H9 (cell line): ENCODE data around the gene AIG1. TPM values are rescaled to one million over a fixed set of nuclear protein-coding genes. Genes with fewer than 3 reads are reported as not detected.
A peak's percentile ranks its signal among the peaks of the same experiment; 100 is the strongest.

Experiments
- DNase-seq: peaks from one replicate; pipeline ENCODE4 v3.0.0-alpha.2; 2017
- H2AFZ ChIP-seq: one replicate; pipeline ENCODE4 v1.6.1; 2013; ENCODE audit warnings: mild to moderate bottlenecking, low read length, control low read depth, moderate library complexity
- H2AK5ac ChIP-seq: 2 replicates; pipeline ENCODE4 v1.6.1; 2013; ENCODE audit warnings: low read length, control low read depth, mixed read lengths; ENCODE audit not compliant: insufficient read length
- H2BK120ac ChIP-seq: one replicate; pipeline ENCODE4 v1.6.1; 2013; ENCODE audit warnings: low read depth, mild to moderate bottlenecking, low read length, control low read depth, inconsistent platforms; ENCODE audit not compliant: poor library complexity, severe bottlenecking
- H2BK12ac ChIP-seq: 2 replicates; pipeline ENCODE4 v1.6.1; 2013; ENCODE audit warnings: low read length, control low read depth, mixed read lengths, low read depth; ENCODE audit not compliant: insufficient read length
- H2BK15ac ChIP-seq: 2 replicates; pipeline ENCODE4 v1.6.1; 2013; ENCODE audit warnings: low read depth, low read length, control low read depth
- H2BK20ac ChIP-seq: one replicate; pipeline ENCODE4 v1.6.1; 2013; ENCODE audit warnings: low read depth, mild to moderate bottlenecking, low read length, control low read depth, inconsistent platforms; ENCODE audit not compliant: poor library complexity, severe bottlenecking
- H2BK5ac ChIP-seq: 2 replicates; pipeline ENCODE4 v1.6.1; 2013; ENCODE audit warnings: low read length, control low read depth, mixed read lengths; ENCODE audit not compliant: insufficient read length
- H3K14ac ChIP-seq: 2 replicates; pipeline ENCODE4 v1.6.1; 2013; ENCODE audit warnings: low read length, control low read depth; ENCODE audit not compliant: insufficient read depth
- H3K18ac ChIP-seq: 2 replicates; pipeline ENCODE4 v1.6.1; 2013; ENCODE audit warnings: low read depth, mild to moderate bottlenecking, mixed read lengths, low read length, control low read depth; ENCODE audit not compliant: insufficient read length
- H3K23ac ChIP-seq: 2 replicates; pipeline ENCODE4 v1.6.1; 2013; ENCODE audit warnings: low read length, control low read depth, mixed read lengths, low read depth; ENCODE audit not compliant: insufficient read length
- H3K23me2 ChIP-seq: 2 replicates; pipeline ENCODE4 v1.6.1; 2013; ENCODE audit warnings: low read depth, mild to moderate bottlenecking, mixed read lengths, low read length, control low read depth; ENCODE audit not compliant: insufficient read length, poor library complexity, severe bottlenecking
- H3K27ac ChIP-seq: 2 replicates; pipeline ENCODE4 v1.5.1; 2013; ENCODE audit warnings: low read length, control low read depth, mixed read lengths, low read depth; ENCODE audit not compliant: insufficient read length
- H3K27me3 ChIP-seq: 2 replicates; pipeline ENCODE4 v1.6.1; 2013; ENCODE audit warnings: low read length, control low read depth, inconsistent platforms; ENCODE audit not compliant: insufficient read depth
- H3K4ac ChIP-seq: 2 replicates; pipeline ENCODE4 v1.6.1; 2013; ENCODE audit warnings: low read depth, mild to moderate bottlenecking, control low read depth, inconsistent platforms, low read length, moderate library complexity
- H3K4me1 ChIP-seq: 2 replicates; pipeline ENCODE4 v1.6.1; 2013; ENCODE audit warnings: low read length, control low read depth, inconsistent platforms; ENCODE audit not compliant: insufficient read depth
- H3K4me2 ChIP-seq: 2 replicates; pipeline ENCODE4 v1.6.1; 2013; ENCODE audit warnings: low read length, control low read depth, mixed read lengths; ENCODE audit not compliant: insufficient read length, insufficient read depth
- H3K56ac ChIP-seq: 2 replicates; pipeline ENCODE4 v1.6.1; 2013; ENCODE audit warnings: low read depth, mild to moderate bottlenecking, mixed read lengths, low read length, control low read depth; ENCODE audit not compliant: insufficient read length
- H3K79me1 ChIP-seq: 2 replicates; pipeline ENCODE4 v1.6.1; 2013; ENCODE audit warnings: low read depth, mild to moderate bottlenecking, moderate library complexity, low read length, control low read depth, inconsistent platforms; ENCODE audit not compliant: insufficient read depth, poor library complexity, severe bottlenecking
- H3K79me2 ChIP-seq: 2 replicates; pipeline ENCODE4 v1.6.1; 2013; ENCODE audit warnings: low read length, control low read depth, inconsistent platforms; ENCODE audit not compliant: insufficient read depth
- H3K9ac ChIP-seq: 2 replicates; pipeline ENCODE4 v1.6.1; 2013; ENCODE audit warnings: low read length, control low read depth, mixed read lengths; ENCODE audit not compliant: insufficient read length; ENCODE audit errors: extremely low read depth
- H3K9me3 ChIP-seq: one replicate; pipeline ENCODE4 v1.6.1; 2013; ENCODE audit warnings: low read depth, low read length, inconsistent platforms; ENCODE audit not compliant: control insufficient read depth
- H3T11ph ChIP-seq: one replicate; pipeline ENCODE4 v1.6.1; 2013; ENCODE audit warnings: mild to moderate bottlenecking, low read length, control low read depth, inconsistent platforms
- H4K20me1 ChIP-seq: one replicate; pipeline ENCODE4 v1.6.1; 2013; ENCODE audit not compliant: control insufficient read depth, insufficient read length, insufficient read depth
- H4K5ac ChIP-seq: 2 replicates; pipeline ENCODE4 v1.6.1; 2013; ENCODE audit warnings: low read depth, mild to moderate bottlenecking, mixed read lengths, low read length, control low read depth; ENCODE audit not compliant: insufficient read length
- H4K8ac ChIP-seq: replicated peaks from 2 replicates; pipeline ENCODE4 v1.6.1; 2013; ENCODE audit warnings: low read length, control low read depth, mixed read lengths, low read depth; ENCODE audit not compliant: insufficient read length
- H4K91ac ChIP-seq: 2 replicates; pipeline ENCODE4 v1.6.1; 2013; ENCODE audit warnings: low read depth, mild to moderate bottlenecking, moderate library complexity, mixed read lengths, low read length, control low read depth; ENCODE audit not compliant: insufficient read length
- H3K27ac Mint-ChIP-seq, 3 experiments: 2 replicates in 2 of 3; 3 replicates in 1 of 3; pipeline ENCODE4 v1.8.0; 2020 to 2021; ENCODE audit warnings: mixed read lengths in 3 of 3, mild to moderate bottlenecking in 1 of 3, moderate library complexity in 1 of 3
- H3K27me3 Mint-ChIP-seq: 2 replicates; pipeline ENCODE4 v1.8.0; 2021; ENCODE audit warnings: low read depth, mild to moderate bottlenecking, moderate library complexity, mixed read lengths
- H3K36me3 Mint-ChIP-seq, 3 experiments: 2 replicates in 2 of 3; 3 replicates in 1 of 3; pipeline ENCODE4 v1.8.0; 2020 to 2021; ENCODE audit warnings: low read depth in 3 of 3, mixed read lengths in 3 of 3; ENCODE audit not compliant: insufficient read depth in 1 of 3
- H3K4me1 Mint-ChIP-seq, 2 experiments: 2 replicates each; pipeline ENCODE4 v1.8.0; 2020; ENCODE audit warnings: mixed read lengths in 2 of 2
- H3K4me3 Mint-ChIP-seq, 2 experiments: 2 replicates in 1 of 2; 3 replicates in 1 of 2; pipeline ENCODE4 v1.8.0; 2020 to 2021; ENCODE audit warnings: mild to moderate bottlenecking in 2 of 2, mixed read lengths in 2 of 2, moderate library complexity in 1 of 2
- H3K9me3 Mint-ChIP-seq, 2 experiments: 2 replicates in 1 of 2; 3 replicates in 1 of 2; pipeline ENCODE4 v1.8.0; 2020; ENCODE audit warnings: mild to moderate bottlenecking in 2 of 2, mixed read lengths in 2 of 2, moderate library complexity in 1 of 2
- CTCF ChIP-seq: fragments of 200-600 bp; sonication (generic); conservative IDR thresholded peaks from 3 replicates; pipeline ENCODE4 v1.8.0; 2021; ENCODE audit warnings: antibody characterized with exemption, mild to moderate bottlenecking
- WGBS: extraction: QIAGEN DNeasy Blood & Tissue Kit; methylation state at CpG from one replicate; pipeline ENCODE4 v1.1.7; 2013; ENCODE audit warnings: missing lambda C conversion rate, low lambda C conversion rate, mixed read lengths; ENCODE audit not compliant: insufficient read length; ENCODE audit errors: extremely low coverage; 5-methylcytosine and 5-hydroxymethylcytosine counted together
- total RNA-seq: library from RNA; stranded (reverse); gene quantifications from 2 replicates; pipeline ENCODE4 v1.2.1, GENCODE V29; 2021

The AIG1 gene
- total RNA-seq, 1 experiment from 2014 or later: 44.6 TPM

GRCh38 chr6:143267760-143268159 lies 207.1 kb downstream of the AIG1 start:
- no peak overlapping the region for H3K23ac ChIP-seq
- no peaks in the 10 kb centered on the region for H3K79me2 ChIP-seq
- no peaks in the 10 kb centered on the region for H3K23me2 ChIP-seq
- no peak overlapping the region for H2BK12ac ChIP-seq
- H3K4me1 ChIP-seq: peaks cover 6% of the 10 kb centered on the region; the same call in 1 of the 2 replicates
- H3K79me1 ChIP-seq: no peaks in the 10 kb centered on the region
- no peak overlapping the region for H2BK20ac ChIP-seq
- no peak overlapping the region for H3K4me2 ChIP-seq
- peaks cover 4% of the 10 kb centered on the region; the same call in 1 of the 2 replicates for H3K27me3 ChIP-seq
- H4K5ac ChIP-seq: no peak overlapping the region
- H4K8ac ChIP-seq: no peak overlapping the region
- peaks cover 0 to 2% (median 0%) of the 10 kb centered on the region in 3 experiments; a peak in 1 of 7 replicates for H3K36me3 Mint-ChIP-seq
- H3K27ac Mint-ChIP-seq: no peak overlapping the region
- no peak overlapping the region for H2BK5ac ChIP-seq
- no peak for DNase-seq
- WGBS: no CpG with 5 or more reads among the region's 2 CpGs
- H3T11ph ChIP-seq: no peak overlapping the region
- no peak overlapping the region for H3K56ac ChIP-seq
- no peak overlapping the region for H3K4me3 Mint-ChIP-seq
- no peak overlapping the region for H2BK15ac ChIP-seq
- no peak overlapping the region for H2AK5ac ChIP-seq
- peak; percentile 43; the same call in 2 of the 3 replicates for TF ChIP-seq CTCF
- no peak overlapping the region for H3K18ac ChIP-seq
- no peak overlapping the region for H2BK120ac ChIP-seq
- H3K9ac ChIP-seq: no peak overlapping the region
- H4K91ac ChIP-seq: no peak overlapping the region
- H3K27me3 Mint-ChIP-seq: no peaks in the 10 kb centered on the region
- H3K14ac ChIP-seq: no peak overlapping the region
- no peak overlapping the region for H2AFZ ChIP-seq
- H3K27ac ChIP-seq: no peak overlapping the region
- H3K4ac ChIP-seq: no peak overlapping the region
- H3K4me1 Mint-ChIP-seq: peaks cover 19 to 24% of the 10 kb centered on the region in 2 experiments
- no peaks in the 10 kb centered on the region for H4K20me1 ChIP-seq
- H3K9me3 ChIP-seq: no peaks in the 10 kb centered on the region
- H3K9me3 Mint-ChIP-seq: no peaks in the 10 kb centered on the region
